Vagina (tissue), 2 donors: ENCODE measurements around the gene TEX35.

Experiments
- CTCF ChIP-seq, 3 experiments: fragments of 450-650 bp in 2 of 3; fragments of 200-600 bp in 1 of 3; sonication (generic) in 1 of 3; IDR thresholded peaks; one replicate each; pipeline ENCODE4 v1.5.1; 2017 to 2019; ENCODE audit warnings: antibody characterized with exemption in 3 of 3, mild to moderate bottlenecking in 2 of 3, moderate library complexity in 2 of 3
- POLR2A ChIP-seq, 2 donors: fragments of 450-650 bp; IDR thresholded peaks; one replicate each; pipeline ENCODE4 v1.6.1; 2017; ENCODE audit warnings: antibody characterized with exemption in 2 of 2, mild to moderate bottlenecking in 2 of 2, moderate library complexity in 2 of 2
- POLR2AphosphoS5 ChIP-seq, 2 donors: sonication (generic); formaldehyde crosslinking; IDR thresholded peaks; one replicate each; pipeline ENCODE4 v1.9.0; 2017; ENCODE audit warnings: antibody characterized with exemption in 2 of 2, mild to moderate bottlenecking in 2 of 2, low read depth in 1 of 2; ENCODE audit not compliant: insufficient read depth in 1 of 2

GRCh38 chr1:178544531-178544930 lies 31.6 kb downstream of the TEX35 start:
- TF ChIP-seq POLR2AphosphoS5 (IDR thresholded peaks at IDR 0.05; ENCODE audit: insufficient read depth in 1 of 2, low read depth in 1 of 2) (no peak), CTCF (IDR thresholded peaks at IDR 0.05) (no peak), POLR2A (IDR thresholded peaks at IDR 0.05) (no peak)
